Vagina (tissue), 2 donors: ENCODE measurements around the gene KCNC1. TPM values are rescaled to one million over a fixed set of nuclear protein-coding genes. Genes with fewer than 3 reads are reported as not detected.

Experiments used
- DNase-seq, 2 donors: peaks; one replicate each; pipeline ENCODE4 v3.0.0-alpha.2; 2017; ENCODE audit errors: extremely low spot score in 2 of 2
- H3K27ac ChIP-seq: fragments of 200-600 bp; sonication (generic); one replicate; pipeline ENCODE4 v1.5.1; 2019
- H3K27me3 ChIP-seq: fragments of 200-600 bp; sonication (generic); one replicate; pipeline ENCODE4 v1.5.1; 2019
- H3K36me3 ChIP-seq, 2 donors: fragments of 200-600 bp; sonication (generic); one replicate each; pipeline ENCODE4 v1.5.1; 2017 to 2019
- H3K4me1 ChIP-seq: fragments of 200-600 bp; sonication (generic); one replicate; pipeline ENCODE4 v1.5.1; 2019
- H3K4me3 ChIP-seq, 2 donors: fragments of 200-600 bp; sonication (generic); 1 replicate in 1 of 2; 2 replicates in 1 of 2; pipeline ENCODE4 v1.5.1; 2016 to 2019
- H3K9me3 ChIP-seq: fragments of 200-600 bp; sonication (generic); one replicate; pipeline ENCODE4 v1.5.1; 2019
- CTCF ChIP-seq, 3 experiments: fragments of 450-650 bp in 2 of 3; fragments of 200-600 bp in 1 of 3; sonication (generic) in 1 of 3; IDR thresholded peaks; one replicate each; pipeline ENCODE4 v1.5.1; 2017 to 2019; ENCODE audit warnings: antibody characterized with exemption in 3 of 3, mild to moderate bottlenecking in 2 of 3, moderate library complexity in 2 of 3
- POLR2A ChIP-seq, 2 donors: fragments of 450-650 bp; IDR thresholded peaks; one replicate each; pipeline ENCODE4 v1.6.1; 2017; ENCODE audit warnings: antibody characterized with exemption in 2 of 2, mild to moderate bottlenecking in 2 of 2, moderate library complexity in 2 of 2
- POLR2AphosphoS5 ChIP-seq, 2 donors: sonication (generic); formaldehyde crosslinking; IDR thresholded peaks; one replicate each; pipeline ENCODE4 v1.9.0; 2017; ENCODE audit warnings: antibody characterized with exemption in 2 of 2, mild to moderate bottlenecking in 2 of 2, low read depth in 1 of 2; ENCODE audit not compliant: insufficient read depth in 1 of 2
- intact Hi-C: fragments of 100-400 bp; cut with DNase I; formaldehyde crosslinking; loops from one replicate; pipeline ENCODE4 v1.15.1; 2023
- total RNA-seq: library from RNA; depleted of rRNA; stranded (reverse); fragments of >200 nt; gene quantifications from one replicate; pipeline ENCODE4 v1.2.3, GENCODE V29; 2016

KCNC1 gene
- total RNA-seq, 1 donor from 2014 or later, result 0.49 TPM

GRCh38 chr11:17724020-17724908, 10.3 kb upstream of the KCNC1 start:
- no peaks in the 10 kb centered on the region for H3K27me3 ChIP-seq
- intact Hi-C loops, result no loop called here

GRCh38 chr11:17725174-17725573, 9.4 kb upstream of the KCNC1 start:
- intact Hi-C loops, result no loop called here
- Histone ChIP-seq H3K27me3 (no peaks in the 10 kb centered on the region), H3K36me3 (no peaks in the 10 kb centered on the region), H3K4me1 (peaks cover 18% of the 10 kb centered on the region), H3K9me3 (no peaks in the 10 kb centered on the region), H3K4me3 (no peak overlapping the region), H3K27ac (no peak overlapping the region)
- TF ChIP-seq POLR2A (IDR thresholded peaks at IDR 0.05), result no peak
- no peak for TF ChIP-seq CTCF (IDR thresholded peaks at IDR 0.05)
- no peak for TF ChIP-seq POLR2AphosphoS5 (IDR thresholded peaks at IDR 0.05; ENCODE audit: insufficient read depth in 1 of 2, low read depth in 1 of 2)
- DNase-seq, result no peak

More at GRCh38 chr11:17724020-17724908, 10.3 kb upstream of the KCNC1 start:
- no peaks in the 10 kb centered on the region for H3K36me3 ChIP-seq
- peaks cover 24% of the 10 kb centered on the region for H3K4me1 ChIP-seq
- no peak overlapping the region for H3K4me3 ChIP-seq
- no peak overlapping the region for H3K27ac ChIP-seq
- H3K9me3 ChIP-seq, result no peaks in the 10 kb centered on the region
- TF ChIP-seq CTCF (IDR thresholded peaks at IDR 0.05), result no peak
- TF ChIP-seq POLR2A (IDR thresholded peaks at IDR 0.05), result no peak
- no peak for TF ChIP-seq POLR2AphosphoS5 (IDR thresholded peaks at IDR 0.05; ENCODE audit: insufficient read depth in 1 of 2, low read depth in 1 of 2)
- DNase-seq, result no peak

DNA sequence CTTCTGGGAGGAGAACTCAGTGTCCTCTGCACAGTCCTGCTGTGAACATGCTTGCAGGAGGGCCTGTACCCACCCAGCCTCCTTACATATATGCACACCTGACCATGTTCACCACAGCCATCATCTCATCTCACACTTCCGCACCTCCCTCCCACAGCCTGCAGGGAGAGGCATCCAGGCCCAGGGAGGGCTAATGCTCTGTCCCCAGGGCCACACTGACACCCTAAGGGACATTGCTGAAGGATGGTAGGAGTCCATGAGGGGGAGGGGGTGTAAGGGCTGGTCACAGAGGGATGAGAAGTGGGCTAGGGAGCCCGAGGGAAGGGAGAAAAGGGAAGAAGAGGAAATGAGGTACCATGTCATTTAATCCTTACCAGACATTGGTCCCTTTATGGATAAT, 4.4 kb upstream of the KCNC1 start:
- Histone ChIP-seq H3K27me3 (no peaks in the 10 kb centered on the region), H3K27ac (no peak overlapping the region), H3K4me1 (peaks cover 8% of the 10 kb centered on the region), H3K9me3 (no peaks in the 10 kb centered on the region), H3K36me3 (no peaks in the 10 kb centered on the region), H3K4me3 (no peak overlapping the region)
- TF ChIP-seq CTCF (IDR thresholded peaks at IDR 0.05) (no peak), POLR2A (IDR thresholded peaks at IDR 0.05) (no peak), POLR2AphosphoS5 (IDR thresholded peaks at IDR 0.05; ENCODE audit: insufficient read depth in 1 of 2, low read depth in 1 of 2) (no peak)
- no peak for DNase-seq
- intact Hi-C loops, result no loop called here

DNA sequence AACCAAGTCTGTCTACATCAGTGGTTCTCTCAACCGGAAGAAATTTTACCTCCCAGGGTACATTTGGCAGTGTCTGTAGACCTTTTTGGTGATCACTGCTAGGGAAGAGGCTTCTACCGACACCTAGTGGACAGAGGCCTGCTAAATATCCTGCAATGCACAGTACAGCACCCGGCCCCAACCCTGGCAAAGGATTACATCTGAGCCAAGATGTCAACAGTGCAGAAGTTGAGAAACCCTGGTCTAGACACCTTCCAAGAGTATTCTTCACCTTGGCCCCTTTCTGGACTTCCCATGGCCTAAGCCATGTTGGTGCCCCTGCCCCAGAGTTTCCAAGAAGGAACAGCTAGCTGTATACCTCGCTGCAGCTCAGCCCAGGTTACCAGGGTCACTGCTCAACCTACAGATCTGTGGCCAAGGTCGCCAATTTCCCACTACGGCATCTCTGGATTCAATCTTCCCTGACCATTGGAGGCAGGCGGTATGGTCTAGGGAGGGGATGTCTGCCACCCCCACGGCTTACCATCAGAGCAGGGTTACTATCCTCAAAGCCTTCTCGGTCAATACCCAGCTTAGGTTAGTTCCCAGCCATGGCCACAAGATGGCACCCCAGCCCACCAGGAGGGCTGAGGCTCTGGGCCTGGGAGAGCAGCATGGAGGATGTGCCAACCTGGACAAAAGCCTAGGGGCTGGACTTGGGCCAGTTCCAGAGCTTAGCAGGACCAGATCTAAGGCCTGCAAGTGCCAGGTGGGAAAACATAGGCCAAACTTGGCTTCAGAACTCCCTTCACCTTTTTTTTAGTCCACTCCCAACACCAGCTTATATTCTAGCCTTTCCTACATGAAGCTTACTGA, 3.7 kb upstream of the KCNC1 start:
- Histone ChIP-seq H3K36me3 (no peaks in the 10 kb centered on the region), H3K4me1 (peaks cover 15% of the 10 kb centered on the region), H3K27me3 (no peaks in the 10 kb centered on the region), H3K9me3 (no peaks in the 10 kb centered on the region), H3K4me3 (no peak overlapping the region), H3K27ac (no peak overlapping the region)
- DNase-seq, result no peak
- TF ChIP-seq POLR2AphosphoS5 (IDR thresholded peaks at IDR 0.05; ENCODE audit: insufficient read depth in 1 of 2, low read depth in 1 of 2) (no peak), POLR2A (IDR thresholded peaks at IDR 0.05) (no peak), CTCF (IDR thresholded peaks at IDR 0.05) (peak; percentile 72 to 79 (median 73))
- intact Hi-C loops, result no loop called here
